Stimulated activated CD4-positive, alpha-beta T cell treated with anti-CD3 and anti-CD28 coated beads, Interleukin-4, amount 100 ng/mL, for 4 hours (primary cell): ENCODE results near the gene OR2Y1.
"Not testable (repeated sequence)": the region's sequence is repeated elsewhere in the genome, so short reads cannot be mapped to it uniquely, and the experiment has no call there.

Experiments used
- DNase-seq, 2 experiments: peaks; one replicate each; pipeline ENCODE4 v3.0.0-alpha.2; 2020

Gene OR2Y1

DNA sequence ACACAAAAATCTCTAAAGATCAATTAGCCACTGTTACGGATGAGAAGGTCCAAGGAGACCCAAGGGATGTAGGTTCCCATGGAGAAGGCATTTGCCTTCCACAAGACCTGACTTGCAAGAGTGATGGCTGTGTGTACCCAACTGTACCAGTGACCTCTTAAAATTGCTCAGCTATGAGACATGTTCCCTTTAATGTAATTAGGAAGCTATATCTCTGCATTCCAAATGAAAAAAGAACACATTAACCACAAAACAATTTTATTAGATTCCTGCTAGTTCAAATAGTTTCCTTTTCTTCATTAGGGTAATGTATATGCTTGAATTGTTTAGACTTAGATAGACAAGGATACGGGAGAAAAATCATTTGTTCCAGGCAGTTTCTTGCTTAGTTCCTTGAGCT, 3.3 kb downstream of the OR2Y1 start:
- DNase-seq: no peak

DNA sequence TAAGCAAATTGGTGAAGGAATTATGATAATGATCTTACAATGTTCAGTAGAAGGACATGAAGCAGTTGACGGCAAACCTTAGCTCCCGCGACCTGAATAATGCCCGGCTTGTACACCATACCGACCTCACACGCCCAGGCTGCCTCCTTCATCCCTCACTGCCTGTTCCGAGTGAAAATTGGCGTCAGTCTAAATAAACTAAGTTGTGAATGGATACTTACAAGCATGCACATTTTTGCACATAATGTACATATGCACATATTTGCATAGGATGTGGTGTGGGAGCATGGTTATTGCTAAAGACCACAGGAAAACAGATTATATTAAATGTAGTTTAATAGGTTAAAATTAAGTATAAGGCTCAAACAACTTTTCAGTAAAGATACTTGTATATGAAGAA, 14.9 kb downstream of the OR2Y1 start:
- no peak for DNase-seq

DNA sequence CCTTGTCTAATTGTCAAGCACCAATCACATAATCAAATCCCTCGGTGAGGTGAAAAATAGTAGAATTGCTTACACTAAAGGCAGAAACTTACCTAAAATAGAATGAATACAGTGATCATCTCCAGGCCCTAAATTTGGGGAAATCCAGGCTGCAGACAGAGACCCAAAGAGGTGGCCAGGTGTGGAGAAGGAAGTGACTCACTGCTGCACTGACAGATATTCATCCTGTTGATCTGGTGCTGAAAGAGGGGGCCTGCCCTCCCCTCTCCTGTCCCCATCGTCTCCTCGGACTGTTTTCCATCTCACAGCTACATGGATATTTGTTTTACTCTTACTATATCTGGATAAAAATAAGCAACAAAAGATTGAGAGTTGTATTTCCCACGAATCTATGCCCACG, 15.9 kb downstream of the OR2Y1 start:
- DNase-seq: no peak

DNA sequence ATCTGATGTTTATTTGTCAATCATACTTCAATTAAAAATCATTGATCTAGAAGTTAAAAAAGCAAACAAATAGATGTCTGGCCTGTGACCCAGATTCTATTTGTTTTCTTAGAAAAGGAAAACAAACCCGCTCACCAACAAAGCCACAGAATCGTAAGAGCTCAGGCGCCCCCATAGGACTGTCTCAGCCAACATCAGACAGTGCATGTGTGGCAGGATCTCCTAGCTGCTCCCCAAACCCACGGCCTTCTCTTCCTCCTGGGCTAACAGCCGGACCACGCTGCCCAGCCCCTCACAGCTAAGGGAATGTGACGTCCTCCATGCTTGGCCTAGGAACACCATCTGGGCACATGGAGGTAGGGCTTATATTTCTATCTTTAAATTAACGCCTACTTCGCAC, 19.4 kb downstream of the OR2Y1 start:
- no peak for DNase-seq

DNA sequence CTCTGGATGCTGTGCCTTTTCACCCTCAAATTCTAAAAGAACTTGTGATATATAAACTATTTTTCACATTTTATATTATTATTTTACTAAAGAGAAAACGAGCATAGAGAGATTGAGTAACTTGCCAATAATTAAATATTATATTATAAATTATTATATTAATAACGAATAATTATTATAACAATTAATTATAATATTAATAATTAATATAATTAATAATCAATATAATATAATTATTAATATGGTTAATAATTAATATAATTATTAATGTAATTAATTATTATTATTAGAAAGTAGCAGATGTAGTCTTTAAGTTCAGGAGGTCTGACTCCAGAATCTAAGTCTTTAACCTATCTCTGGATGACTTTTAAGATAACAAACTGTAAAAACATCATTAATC, 20.1 kb downstream of the OR2Y1 start:
- no peak for DNase-seq

DNA sequence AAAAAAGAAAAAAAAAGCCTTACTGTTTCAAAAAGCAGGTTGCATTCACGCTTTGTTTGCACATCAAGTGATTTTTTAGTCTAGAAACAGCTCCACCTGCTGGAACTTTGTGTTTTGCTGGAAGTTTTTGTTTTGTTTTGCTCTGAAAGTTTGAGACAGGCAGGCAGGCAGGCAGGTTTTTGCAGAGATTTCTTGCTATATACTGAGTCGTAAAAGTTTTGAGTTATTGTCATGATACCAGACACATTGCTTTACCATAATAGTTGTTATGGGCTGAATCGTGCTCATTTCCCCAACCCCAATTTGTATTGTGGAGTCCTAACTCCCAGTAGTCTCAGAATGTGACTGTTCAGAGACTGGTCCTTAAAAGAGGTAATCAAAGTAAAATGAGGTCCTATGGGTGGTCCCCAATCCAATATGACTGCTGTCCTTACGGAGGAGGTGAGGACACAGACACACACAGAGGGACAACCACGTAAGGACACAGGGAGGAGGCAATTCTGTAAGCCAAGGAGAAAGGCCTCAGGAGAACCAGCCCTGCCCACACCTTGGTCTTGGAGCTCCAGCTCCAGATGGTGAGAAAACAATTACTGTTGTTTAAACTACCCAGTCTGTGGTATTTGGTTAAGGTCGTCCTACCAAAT, 20.9 kb downstream of the OR2Y1 start:
- peak in 1 of 2 experiments; percentile 3 for DNase-seq

DNA sequence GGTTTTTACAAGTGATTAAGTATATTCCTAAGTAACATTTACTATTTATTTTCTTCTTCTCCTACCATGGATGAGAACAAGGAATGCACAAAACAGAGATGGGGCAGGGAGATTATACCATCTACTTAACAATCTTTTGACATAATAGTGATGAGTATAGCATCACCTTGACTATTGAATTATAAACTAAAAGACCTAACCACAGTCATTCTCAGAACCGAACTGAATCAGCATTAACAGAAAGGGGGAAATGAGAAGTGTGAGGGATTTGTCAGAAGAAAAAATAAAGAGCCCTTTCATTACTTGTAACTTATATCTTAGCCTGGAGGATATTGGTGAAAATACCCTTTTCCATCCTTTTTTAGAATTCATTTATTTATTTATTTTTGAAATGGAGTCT, 21.9 kb downstream of the OR2Y1 start:
- DNase-seq: no peak

DNA sequence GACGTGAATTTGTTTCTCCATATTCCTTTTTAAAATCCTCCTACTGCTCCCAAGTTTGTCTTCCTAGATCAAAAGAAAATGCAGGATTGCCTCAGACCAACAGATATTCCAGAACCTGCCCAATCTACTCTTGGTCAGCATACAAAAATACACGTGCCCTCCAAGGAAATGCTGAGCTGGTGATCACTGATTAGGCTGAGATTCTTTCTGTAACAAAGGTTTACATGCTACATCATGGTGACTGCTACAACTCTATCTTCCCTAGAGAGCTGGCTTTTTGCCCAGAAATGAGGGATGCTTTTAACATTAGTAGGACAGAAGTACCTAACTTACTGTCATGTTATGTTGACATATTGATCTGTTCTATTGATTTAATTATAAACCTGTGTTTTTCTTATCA, 35.5 kb downstream of the OR2Y1 start:
- no peak for DNase-seq

DNA sequence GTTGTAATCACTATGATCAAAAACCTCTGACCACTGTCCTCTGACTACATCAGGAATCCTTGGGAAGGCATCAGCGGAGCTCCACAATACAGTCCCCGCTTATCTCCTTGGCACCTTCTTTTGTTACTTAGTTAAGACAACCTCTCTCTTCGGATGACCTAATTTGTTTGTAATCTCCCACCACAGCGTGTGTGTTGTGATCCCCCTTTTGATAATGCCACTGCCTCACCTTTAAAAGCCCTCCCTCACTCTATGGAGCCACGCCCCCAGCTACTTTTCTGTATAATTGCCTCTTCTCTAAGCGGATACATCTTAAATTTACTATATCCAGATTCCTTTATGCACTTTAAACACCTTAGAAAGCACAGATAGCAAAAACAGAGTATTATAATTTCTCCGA, 35.9 kb downstream of the OR2Y1 start:
- DNase-seq: no peak

DNA sequence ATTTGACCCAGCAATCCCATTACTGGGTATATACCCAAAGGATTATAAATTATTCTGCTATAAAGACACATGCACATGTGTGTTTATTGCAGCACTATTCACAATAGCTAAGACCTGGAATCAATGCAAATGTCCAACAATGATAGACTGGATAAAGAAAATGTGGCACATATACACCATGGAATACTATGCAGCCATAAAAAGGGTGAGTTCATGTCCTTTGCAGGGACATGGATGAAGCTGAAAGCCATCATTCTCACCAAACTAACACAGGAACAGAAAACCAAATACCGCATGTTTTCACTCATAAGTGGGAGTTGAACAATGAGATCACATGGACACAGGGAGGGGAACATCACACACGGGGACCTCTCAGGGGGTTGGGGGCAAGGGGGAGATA, 36.5 kb downstream of the OR2Y1 start:
- not testable (repeated sequence) for DNase-seq

DNA sequence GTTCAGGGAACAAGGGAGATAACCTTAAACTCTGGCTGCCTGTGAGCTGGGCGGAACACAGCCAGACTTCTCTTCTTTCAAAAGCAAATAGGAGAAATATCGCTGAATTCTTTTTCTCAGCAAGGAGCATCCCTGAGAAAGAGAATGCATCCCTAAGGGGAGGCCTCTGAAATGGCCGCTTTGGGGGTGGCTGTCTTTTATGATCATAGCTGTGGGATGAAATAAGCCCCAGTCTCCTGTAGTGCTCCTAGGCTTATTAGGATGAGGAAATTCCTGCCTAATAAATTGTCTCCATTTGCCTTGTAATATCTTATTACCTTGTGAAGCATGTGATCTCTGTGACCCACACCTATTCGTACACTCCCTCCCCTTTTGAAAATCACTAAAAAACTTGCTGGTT, 39.4 kb downstream of the OR2Y1 start:
- DNase-seq: not testable (repeated sequence)

DNA sequence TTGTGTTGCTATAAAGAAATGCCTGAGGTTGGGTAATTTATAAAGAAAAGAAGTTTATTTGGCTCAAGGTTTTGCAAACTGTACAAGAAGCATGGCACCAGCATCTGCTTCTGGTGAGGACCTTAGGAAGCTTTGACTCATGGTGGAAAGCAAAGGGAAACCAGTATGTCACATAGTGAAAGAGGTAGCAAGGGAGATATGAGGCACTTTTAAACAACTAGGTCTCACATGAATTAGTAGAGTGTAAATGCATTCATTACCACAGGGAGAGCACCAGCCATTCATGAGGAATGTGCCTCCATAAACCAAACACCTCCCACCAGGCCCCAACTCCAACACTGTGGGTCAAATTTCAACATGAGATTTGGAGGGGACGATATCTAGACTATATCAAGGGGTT, 40.8 kb downstream of the OR2Y1 start:
- DNase-seq: no peak

DNA sequence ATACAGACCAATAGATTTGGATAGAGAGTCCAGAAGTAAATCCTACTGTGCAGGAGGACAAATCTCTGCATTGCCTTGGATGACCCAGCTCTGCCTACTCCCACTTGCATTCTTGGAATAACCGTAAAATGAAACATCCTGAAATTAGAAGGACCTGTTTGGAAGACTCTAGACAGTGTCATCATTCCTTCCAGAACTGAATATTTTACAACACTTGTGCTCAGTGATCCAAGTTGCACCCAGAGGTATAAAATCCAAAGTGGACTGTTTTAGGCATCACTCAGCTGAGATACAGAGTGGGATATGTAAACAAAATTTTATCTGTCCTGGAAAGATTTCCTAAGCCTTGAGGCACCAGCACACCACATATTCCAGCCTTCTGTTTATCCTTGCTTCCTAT, 43.7 kb downstream of the OR2Y1 start:
- no peak for DNase-seq

DNA sequence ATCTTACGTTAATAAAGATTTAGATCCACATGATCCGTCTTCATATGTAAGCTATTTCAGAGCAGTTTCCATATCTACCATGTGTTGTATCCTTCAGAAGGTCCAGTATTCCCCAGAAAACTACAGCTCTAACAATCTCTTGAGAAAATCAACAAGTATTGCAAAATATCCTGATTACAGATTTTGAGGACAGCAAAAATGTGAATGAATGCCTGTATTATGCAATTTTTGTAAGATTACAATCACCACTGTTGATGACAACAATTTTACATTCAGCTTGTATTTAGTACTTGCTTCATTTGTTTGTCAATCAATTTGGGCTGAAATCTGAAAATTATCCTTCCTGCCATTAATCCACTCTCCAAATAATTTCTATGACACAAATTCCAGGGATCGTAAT, 47.4 kb downstream of the OR2Y1 start:
- no peak for DNase-seq

DNA sequence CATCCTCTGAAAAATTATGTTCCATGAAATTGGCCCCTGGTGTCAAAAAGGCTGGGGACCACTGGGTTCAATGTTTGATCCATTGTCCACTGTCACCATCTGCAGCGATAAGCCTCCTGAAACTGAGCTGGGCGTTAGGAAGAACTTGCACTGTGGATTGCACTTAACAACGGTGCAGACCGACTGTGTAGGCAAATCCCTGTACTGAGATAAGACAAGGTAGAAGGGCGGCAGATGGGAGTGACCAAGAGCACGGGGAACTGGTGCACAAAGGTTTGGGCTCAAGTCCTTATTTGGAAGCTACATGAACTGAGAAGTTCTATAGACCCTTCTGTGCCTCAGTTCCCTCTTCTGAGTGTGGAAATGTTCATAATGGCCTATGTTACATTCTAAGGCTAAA, 48.8 kb downstream of the OR2Y1 start:
- no peak for DNase-seq

DNA sequence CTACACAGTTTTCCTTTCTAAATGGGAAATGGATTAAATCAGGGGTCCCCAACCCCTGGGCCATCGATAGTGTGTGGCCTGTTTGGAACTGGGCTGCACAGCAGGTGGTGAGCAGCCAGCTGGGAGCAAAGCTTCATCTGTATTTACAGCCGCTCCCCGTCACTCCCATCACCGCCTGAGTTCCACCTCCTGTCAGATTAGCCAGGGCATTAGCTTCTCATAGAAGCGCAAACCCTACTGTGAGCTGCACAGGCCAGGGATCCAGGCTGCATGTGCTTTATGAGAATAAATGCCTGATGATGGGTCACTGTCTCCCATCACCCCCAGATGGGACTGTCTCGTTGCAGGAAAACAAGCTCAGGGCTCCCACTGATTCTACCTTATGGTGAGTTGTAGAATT, 49.3 kb downstream of the OR2Y1 start:
- DNase-seq: no peak

DNA sequence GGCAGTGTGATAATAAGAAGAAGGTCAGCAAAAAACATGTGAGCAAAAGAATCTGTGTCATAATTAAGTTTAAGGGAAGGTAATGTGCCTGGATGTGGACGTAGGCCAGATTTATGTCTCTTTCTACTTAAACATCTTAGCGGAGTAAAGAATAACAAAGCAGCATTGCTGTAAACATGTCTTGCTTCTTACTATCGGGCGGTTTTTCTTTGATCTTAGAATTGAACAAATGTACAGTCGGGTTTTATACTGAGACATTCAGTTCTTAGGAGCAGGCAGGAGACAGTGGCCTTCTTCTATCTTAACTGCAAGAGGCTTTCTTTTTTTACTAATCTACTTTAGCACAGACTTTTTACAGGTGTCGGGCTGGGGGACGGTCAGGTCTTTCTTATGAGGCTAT, 50.1 kb downstream of the OR2Y1 start:
- DNase-seq: no peak
